ENCODE data around the gene GATAD2A. TPM values are rescaled to one million over a fixed set of nuclear protein-coding genes. Genes with fewer than 3 reads are reported as not detected.
"Not testable (repeated sequence)": the region's sequence is repeated elsewhere in the genome, so short reads cannot be mapped to it uniquely, and the experiment has no call there.

Gene GATAD2A
- total and polyA plus RNA-seq, 9 of the 15 experiments (the other 6 are each of a cell fraction or from before 2014, with no cell fraction given), result 2.4 to 226 (median 44.2) TPM

GRCh38 chr19:19471682-19472081 is 66.2 kb downstream of the GATAD2A start (continued):
- TF ChIP-seq CCNT2 (IDR thresholded peaks at IDR 0.05; ENCODE audit: borderline replicate concordance, extremely low read depth, insufficient read length, low read depth, low read length) (no peak), SMARCA4 (IDR thresholded peaks at IDR 0.05) (no peak), HDAC3 (IDR thresholded peaks at IDR 0.05; ENCODE audit: borderline replicate concordance, partially characterized antibody) (no peak), GTF3C2 (IDR thresholded peaks at IDR 0.05; ENCODE audit: borderline replicate concordance, extremely low read depth, insufficient read length) (no peak), KAT8 (IDR thresholded peaks at IDR 0.05; ENCODE audit: low read depth) (no peak)

GRCh38 chr19:19472106-19472505 is 66.6 kb downstream of the GATAD2A start:
- BruUV-seq (replicated peaks); H3K27ac ChIP-seq (ENCODE audit: extremely low read depth, low read depth, low read length); in situ Hi-C loops (cut with MboI); H3K9me3 ChIP-seq (replicated peaks; ENCODE audit: control insufficient read depth, insufficient read depth, low read depth, low read length); H3K4me3 ChIP-seq; ATAC-seq; H2AFZ ChIP-seq (ENCODE audit: low read depth, low read length); DNase-seq (ENCODE audit: extremely low read depth in 1 of 4, low spot score in 3 of 4); H3K9me1 ChIP-seq (ENCODE audit: control insufficient read depth, insufficient read depth, low read length); intact Hi-C loops (cut with micrococcal nuclease); CTCF ChIA-PET (ENCODE audit: low intra/inter-chr PET ratio); H3K9ac ChIP-seq (ENCODE audit: insufficient read depth in 1 of 2, low read depth in 2 of 2, low read length in 2 of 2); H3K27me3 ChIP-seq (ENCODE audit: control insufficient read depth in 2 of 2, insufficient read depth in 2 of 2, low read length in 2 of 2); FAIRE-seq; H3K4me2 ChIP-seq (ENCODE audit: insufficient read depth, low read length): not testable (repeated sequence)
- Histone ChIP-seq H4K20me1 (replicated peaks; ENCODE audit: control insufficient read depth, insufficient read depth, low read length) (peaks cover 36% of the 10 kb centered on the region; the same call in 1 of the 2 replicates), H3K79me2 (ENCODE audit: control insufficient read depth, insufficient read depth, low read length) (peaks cover 91% of the 10 kb centered on the region), H3K4me1 (replicated peaks in 1 of 2; ENCODE audit: control insufficient read depth in 2 of 2, insufficient read depth in 2 of 2, low read length in 2 of 2) (peaks cover 7 to 15% of the 10 kb centered on the region in 2 experiments; a peak in 4 of 5 replicates), H3K36me3 (ENCODE audit: control insufficient read depth, insufficient read depth, low read length) (peaks cover 79% of the 10 kb centered on the region)
- 94% methylated on average over 5 of the region's 5 CpGs for WGBS (ENCODE audit: insufficient coverage, low coverage, missing lambda C conversion rate)
- POLR2A ChIA-PET, result interaction anchor here (0.7 kb wide), 1 partner anchor 74 kb away, joined by 3 read pairs; no protein-coding TSS in a partner anchor
